ENCODE results near the gene TEKT5.
"Not testable (repeated sequence)": the region's sequence is repeated elsewhere in the genome, so short reads cannot be mapped to it uniquely, and the experiment has no call there.

TEKT5 gene

DNA sequence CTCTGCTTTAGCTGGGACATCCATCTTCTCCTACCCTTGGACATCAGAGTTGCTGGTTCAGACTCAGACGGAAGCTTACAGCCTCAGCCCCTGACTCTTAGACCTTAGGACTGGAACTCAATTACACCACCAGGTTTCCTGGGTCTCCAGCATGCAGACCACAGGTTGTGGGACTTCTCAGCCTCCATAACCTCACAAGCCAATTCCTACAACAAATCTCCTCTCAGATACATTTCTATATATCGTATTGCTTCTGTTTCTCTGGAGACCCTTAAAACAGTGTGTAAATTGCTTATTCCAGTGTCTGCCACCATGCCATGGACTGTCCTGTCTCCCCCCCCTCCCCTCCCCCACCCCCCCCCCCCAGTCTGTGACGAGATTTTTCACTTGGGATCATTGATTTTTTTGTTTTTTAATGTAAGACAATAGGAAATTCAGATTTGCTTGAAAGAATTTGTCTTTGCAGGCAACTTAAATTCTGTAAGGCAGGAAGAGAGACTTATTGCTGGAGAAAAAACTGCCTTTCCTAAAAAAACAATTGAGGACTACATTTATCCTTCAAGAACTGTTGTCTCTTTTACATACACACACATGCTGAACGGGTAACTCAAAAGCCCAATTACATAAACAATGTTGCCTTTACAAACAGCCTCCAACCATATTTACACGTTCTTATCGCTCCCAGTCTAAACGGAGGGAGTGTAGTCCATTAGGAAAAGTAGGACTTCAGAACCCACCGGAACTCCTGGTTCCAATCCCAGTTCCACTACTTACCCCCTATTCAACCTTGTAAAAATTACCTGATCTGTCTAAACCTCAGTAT is 39.9 kb downstream of the TEKT5 start:
- TF ChIP-seq SPI1 (IDR thresholded peaks at IDR 0.05; ENCODE audit: borderline replicate concordance, low read depth) (no peak), GABPA (IDR thresholded peaks at IDR 0.05; ENCODE audit: low read depth) (no peak), REST (IDR thresholded peaks at IDR 0.05; ENCODE audit: insufficient replicate concordance, low read depth) (no peak), POLR2AphosphoS5 (IDR thresholded peaks at IDR 0.05; ENCODE audit: low read depth) (no peak)
- TF ChIP-seq, protein P1, sequence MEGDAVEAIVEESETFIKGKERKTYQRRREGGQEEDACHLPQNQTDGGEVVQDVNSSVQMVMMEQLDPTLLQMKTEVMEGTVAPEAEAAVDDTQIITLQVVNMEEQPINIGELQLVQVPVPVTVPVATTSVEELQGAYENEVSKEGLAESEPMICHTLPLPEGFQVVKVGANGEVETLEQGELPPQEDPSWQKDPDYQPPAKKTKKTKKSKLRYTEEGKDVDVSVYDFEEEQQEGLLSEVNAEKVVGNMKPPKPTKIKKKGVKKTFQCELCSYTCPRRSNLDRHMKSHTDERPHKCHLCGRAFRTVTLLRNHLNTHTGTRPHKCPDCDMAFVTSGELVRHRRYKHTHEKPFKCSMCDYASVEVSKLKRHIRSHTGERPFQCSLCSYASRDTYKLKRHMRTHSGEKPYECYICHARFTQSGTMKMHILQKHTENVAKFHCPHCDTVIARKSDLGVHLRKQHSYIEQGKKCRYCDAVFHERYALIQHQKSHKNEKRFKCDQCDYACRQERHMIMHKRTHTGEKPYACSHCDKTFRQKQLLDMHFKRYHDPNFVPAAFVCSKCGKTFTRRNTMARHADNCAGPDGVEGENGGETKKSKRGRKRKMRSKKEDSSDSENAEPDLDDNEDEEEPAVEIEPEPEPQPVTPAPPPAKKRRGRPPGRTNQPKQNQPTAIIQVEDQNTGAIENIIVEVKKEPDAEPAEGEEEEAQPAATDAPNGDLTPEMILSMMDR (IDR thresholded peaks at IDR 0.05; ENCODE audit: insufficient read depth, low read length) = no peak
- H3K27ac ChIP-seq (replicated peaks) = no peak overlapping the region
- DNase-seq (ENCODE audit: low read depth in 1 of 2, low spot score in 1 of 2) = no peak

DNA sequence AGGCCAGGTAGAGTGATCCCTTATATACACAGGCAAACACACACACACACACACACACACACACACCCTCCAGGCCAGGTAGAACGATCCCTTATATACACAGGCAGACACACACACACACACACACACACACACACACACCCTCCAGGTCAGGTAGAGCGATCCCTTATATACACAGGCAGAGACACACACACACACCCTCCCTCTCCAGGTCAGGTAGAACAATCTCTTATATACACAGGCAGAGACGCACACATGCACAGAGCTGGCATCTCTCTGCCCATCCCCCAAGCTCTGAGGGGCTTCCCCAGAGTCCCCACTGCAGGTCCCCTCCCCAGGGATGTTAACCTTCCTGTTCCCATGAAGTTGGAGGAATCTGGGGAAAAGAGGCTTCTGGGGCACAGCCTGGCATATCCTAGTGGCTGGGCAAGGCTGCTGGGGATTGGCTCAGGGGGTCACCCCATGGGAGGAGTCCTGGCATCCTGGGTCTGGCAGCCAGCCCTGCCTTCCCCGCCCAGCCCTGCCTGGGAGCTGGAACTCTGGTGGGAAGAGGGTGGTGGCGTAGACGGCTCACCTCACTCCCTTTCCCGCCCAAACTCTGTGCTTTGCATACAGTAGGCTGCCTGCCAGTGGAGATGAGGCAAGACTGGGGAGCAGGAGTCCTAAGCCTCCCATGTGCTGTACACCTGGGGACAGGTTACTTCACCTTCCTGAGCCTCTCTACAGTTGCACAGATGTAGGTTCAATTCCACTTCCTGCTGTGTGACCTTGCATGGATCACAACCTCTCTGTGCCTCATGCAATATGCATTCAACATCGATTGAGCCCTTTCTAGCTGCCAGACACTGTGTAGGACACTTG is 41.8 kb downstream of the TEKT5 start:
- no peak overlapping the region for H3K27ac ChIP-seq (replicated peaks)
- DNase-seq (ENCODE audit: low read depth in 1 of 2, low spot score in 1 of 2) = no peak
- TF ChIP-seq SPI1 (IDR thresholded peaks at IDR 0.05; ENCODE audit: borderline replicate concordance, low read depth) (no peak), REST (IDR thresholded peaks at IDR 0.05; ENCODE audit: insufficient replicate concordance, low read depth) (no peak), GABPA (IDR thresholded peaks at IDR 0.05; ENCODE audit: low read depth) (no peak), POLR2AphosphoS5 (IDR thresholded peaks at IDR 0.05; ENCODE audit: low read depth) (no peak)
- TF ChIP-seq, protein P1 (IDR thresholded peaks at IDR 0.05; ENCODE audit: insufficient read depth, low read length) = no peak

More for the DNA sequence above, 39.9 kb downstream of the TEKT5 start:
- no peak overlapping the region for H3K4me3 ChIP-seq (replicated peaks; ENCODE audit: insufficient read depth, low read length)
- H3K27me3 ChIP-seq (ENCODE audit: insufficient read depth, poor library complexity, severe bottlenecking) = no peaks in the 10 kb centered on the region

DNA sequence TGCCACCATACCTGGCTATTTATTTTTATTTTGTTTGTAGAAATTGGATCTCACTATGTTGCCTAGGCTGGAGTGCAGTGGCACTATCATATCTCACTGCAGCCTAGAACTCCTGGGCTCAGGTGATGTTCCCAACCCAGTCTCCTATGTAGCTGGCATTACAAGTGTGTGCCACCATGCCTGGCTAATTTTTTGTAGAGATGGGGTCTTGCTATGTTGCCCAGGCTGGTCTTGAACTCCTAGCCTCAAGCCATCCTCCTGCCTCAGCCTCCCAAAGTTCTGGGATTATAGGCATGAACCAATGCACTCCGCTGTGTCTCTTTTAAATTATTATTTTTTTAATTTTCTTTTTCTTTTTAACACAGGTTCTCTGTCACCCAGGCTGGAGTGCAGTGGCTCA is 45.6 kb downstream of the TEKT5 start:
- not testable (repeated sequence) for H3K27ac ChIP-seq (replicated peaks); DNase-seq (ENCODE audit: low read depth in 1 of 2, low spot score in 1 of 2); H3K27me3 ChIP-seq (ENCODE audit: insufficient read depth, poor library complexity, severe bottlenecking); H3K4me3 ChIP-seq (replicated peaks; ENCODE audit: insufficient read depth, low read length)

More for the DNA sequence above, 41.8 kb downstream of the TEKT5 start:
- Histone ChIP-seq H3K27me3 (ENCODE audit: insufficient read depth, poor library complexity, severe bottlenecking) (no peaks in the 10 kb centered on the region), H3K4me3 (replicated peaks; ENCODE audit: insufficient read depth, low read length) (no peak overlapping the region)

DNA sequence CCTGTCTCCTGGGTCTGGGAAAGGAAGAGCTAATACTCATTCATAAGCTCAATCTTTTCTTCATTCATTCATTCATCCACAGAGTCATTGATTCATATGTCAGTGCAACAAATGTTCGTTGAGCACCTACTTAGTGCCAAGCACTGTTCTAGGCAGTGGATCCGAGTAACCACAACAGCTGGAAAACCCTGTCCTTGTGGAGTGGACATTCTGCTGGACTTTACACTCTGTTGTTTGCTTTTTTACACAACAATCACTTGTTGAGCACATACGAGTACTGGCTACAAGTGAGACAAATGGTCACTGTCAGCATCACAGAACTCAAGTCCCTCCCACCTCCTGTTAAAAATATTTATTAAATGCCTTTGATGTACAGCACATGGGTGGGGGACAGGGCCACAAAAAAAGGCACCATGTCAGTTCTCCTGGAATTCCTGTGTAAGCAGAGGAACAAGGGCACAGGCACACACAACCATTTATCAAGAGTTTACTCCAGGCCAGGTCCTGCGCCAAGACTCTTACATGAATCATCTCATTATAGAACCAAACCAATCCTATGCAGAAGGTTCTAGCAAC is 46.9 kb downstream of the TEKT5 start:
- no peaks in the 10 kb centered on the region for H3K27me3 ChIP-seq (ENCODE audit: insufficient read depth, poor library complexity, severe bottlenecking)
- TF ChIP-seq, protein P1 (IDR thresholded peaks at IDR 0.05; ENCODE audit: insufficient read depth, low read length) = no peak
- TF ChIP-seq POLR2AphosphoS5 (IDR thresholded peaks at IDR 0.05; ENCODE audit: low read depth) (no peak), REST (IDR thresholded peaks at IDR 0.05; ENCODE audit: insufficient replicate concordance, low read depth) (no peak), SPI1 (IDR thresholded peaks at IDR 0.05; ENCODE audit: borderline replicate concordance, low read depth) (no peak), GABPA (IDR thresholded peaks at IDR 0.05; ENCODE audit: low read depth) (no peak)
- no peak overlapping the region for H3K4me3 ChIP-seq (replicated peaks; ENCODE audit: insufficient read depth, low read length)
- no peak overlapping the region for H3K27ac ChIP-seq (replicated peaks)
- no peak for DNase-seq (ENCODE audit: low read depth in 1 of 2, low spot score in 1 of 2)
